Measurements from ENCODE around the gene MDM1.
A peak's percentile ranks its signal among the peaks of the same experiment; 100 is the strongest.

The MDM1 gene

DNA sequence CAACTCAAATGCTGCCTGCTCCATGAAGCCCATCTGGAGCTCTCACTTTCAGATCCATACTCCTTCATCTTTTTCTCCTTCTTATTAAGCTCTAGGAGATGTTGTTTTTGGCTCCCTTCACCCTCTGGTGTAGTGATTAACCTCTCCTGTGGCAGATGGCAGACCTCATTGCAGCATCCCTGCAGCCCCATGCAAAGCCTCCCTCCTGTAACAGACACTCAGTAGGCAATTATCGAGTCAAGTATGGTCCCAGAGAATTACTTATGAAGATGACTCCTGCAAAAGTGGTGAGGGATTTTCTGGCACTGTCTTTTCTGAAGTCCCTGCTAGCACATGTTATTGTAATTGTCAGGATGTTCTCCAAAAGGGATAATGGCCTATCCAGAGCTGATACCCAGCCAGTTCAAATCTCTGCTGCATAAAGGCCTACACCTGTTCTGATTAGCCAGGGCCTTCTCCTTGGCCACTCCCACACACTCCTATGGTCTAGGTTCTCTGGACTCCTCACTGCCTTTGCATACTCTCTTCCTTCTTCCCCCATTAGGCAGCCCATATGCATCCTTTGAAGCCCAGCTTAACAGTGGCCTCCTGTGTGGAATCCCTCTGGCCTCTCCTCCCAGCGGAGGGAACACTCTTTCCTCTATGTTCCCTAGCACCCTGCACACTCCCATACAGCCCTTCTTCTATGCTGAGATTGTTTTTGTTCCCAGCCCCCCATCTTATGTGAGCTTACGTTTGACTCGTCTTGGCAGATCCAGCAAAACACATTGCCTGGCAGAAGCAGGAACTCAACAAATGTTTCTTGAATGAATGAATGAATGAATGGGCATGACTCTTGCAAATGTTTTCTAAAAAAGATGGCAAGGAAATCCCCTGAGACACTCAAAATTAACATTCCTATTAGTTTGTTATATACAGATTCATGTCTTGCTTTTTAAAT lies 43.9 kb upstream of the MDM1 start:
- Histone ChIP-seq H3K27me3 (ENCODE audit: insufficient read depth, low read depth, severe bottlenecking) (no peaks in the 10 kb centered on the region), H3K36me3 (no peaks in the 10 kb centered on the region), H3K27ac (peak overlapping the region; percentile 22; the same call in 1 of the 2 replicates), H3K4me3 (ENCODE audit: low read depth, low read length) (no peak overlapping the region), H3K9me3 (ENCODE audit: severe bottlenecking) (no peaks in the 10 kb centered on the region)
- TF ChIP-seq, protein P1, sequence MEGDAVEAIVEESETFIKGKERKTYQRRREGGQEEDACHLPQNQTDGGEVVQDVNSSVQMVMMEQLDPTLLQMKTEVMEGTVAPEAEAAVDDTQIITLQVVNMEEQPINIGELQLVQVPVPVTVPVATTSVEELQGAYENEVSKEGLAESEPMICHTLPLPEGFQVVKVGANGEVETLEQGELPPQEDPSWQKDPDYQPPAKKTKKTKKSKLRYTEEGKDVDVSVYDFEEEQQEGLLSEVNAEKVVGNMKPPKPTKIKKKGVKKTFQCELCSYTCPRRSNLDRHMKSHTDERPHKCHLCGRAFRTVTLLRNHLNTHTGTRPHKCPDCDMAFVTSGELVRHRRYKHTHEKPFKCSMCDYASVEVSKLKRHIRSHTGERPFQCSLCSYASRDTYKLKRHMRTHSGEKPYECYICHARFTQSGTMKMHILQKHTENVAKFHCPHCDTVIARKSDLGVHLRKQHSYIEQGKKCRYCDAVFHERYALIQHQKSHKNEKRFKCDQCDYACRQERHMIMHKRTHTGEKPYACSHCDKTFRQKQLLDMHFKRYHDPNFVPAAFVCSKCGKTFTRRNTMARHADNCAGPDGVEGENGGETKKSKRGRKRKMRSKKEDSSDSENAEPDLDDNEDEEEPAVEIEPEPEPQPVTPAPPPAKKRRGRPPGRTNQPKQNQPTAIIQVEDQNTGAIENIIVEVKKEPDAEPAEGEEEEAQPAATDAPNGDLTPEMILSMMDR (IDR thresholded peaks at IDR 0.05; ENCODE audit: low read depth, low read length), result no peak
- peak; percentile 64 for DNase-seq

DNA sequence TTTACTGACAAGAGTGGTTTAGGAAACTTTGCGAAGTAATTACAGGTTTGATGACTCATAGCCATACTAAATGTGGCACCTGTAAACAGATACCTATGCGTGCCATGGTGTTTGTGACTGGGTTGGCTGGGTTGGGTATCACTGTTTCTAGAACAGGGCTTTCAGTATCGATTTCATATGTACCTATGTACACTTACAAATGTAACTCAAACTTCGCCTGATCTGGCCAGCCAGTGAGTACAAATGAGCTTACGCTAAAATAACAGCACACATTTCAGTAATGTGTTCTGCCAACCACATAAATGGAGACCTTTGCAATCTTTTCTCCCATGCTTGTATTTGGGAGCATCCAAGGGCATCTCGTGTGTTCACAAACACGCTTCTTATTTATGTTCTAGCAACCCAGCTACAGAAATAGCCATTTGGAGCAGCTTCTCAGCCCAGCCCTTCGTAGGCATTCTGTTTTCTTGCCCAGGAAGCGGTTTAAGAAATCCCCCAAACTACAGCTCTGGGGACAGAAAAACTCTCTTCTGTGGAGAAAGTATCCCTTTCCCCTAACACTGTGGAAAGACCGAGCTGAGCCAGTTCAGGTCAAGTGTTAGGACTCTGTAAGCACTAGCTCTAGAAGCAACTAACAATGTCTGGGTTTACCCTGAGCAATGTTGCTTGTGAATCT lies 42.3 kb upstream of the MDM1 start:
- H3K27ac ChIP-seq, result no peak overlapping the region
- TF ChIP-seq, protein P1 (IDR thresholded peaks at IDR 0.05; ENCODE audit: low read depth, low read length), result no peak
- no peak overlapping the region for H3K4me3 ChIP-seq (ENCODE audit: low read depth, low read length)
- no peaks in the 10 kb centered on the region for H3K36me3 ChIP-seq
- H3K9me3 ChIP-seq (ENCODE audit: severe bottlenecking), result no peaks in the 10 kb centered on the region
- H3K27me3 ChIP-seq (ENCODE audit: insufficient read depth, low read depth, severe bottlenecking), result no peaks in the 10 kb centered on the region
- DNase-seq, result no peak

DNA sequence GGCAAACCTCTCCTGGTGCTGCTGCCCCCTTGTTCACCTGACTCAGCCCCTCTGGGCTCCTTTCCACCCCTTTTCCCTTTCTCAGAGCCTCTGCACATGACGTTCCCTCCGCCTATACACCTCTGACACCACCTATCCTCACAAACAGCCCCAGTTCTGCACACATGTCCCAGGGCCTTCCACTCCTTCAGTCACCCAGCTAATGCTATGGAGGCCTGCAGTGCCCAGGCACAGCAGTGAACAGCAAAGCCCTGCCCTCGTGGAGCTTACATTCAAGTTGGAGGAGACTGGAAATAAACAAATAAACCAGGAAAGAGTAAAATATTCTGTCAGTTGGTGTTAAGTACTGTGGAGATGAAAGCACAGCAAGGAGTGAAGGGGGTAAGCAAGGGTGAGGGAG lies 38.5 kb upstream of the MDM1 start:
- Histone ChIP-seq H3K27ac (no peak overlapping the region), H3K36me3 (no peaks in the 10 kb centered on the region), H3K4me3 (ENCODE audit: low read depth, low read length) (no peak overlapping the region), H3K9me3 (ENCODE audit: severe bottlenecking) (no peaks in the 10 kb centered on the region), H3K27me3 (ENCODE audit: insufficient read depth, low read depth, severe bottlenecking) (no peaks in the 10 kb centered on the region)
- DNase-seq, result no peak
- TF ChIP-seq, protein P1 (IDR thresholded peaks at IDR 0.05; ENCODE audit: low read depth, low read length), result no peak

DNA sequence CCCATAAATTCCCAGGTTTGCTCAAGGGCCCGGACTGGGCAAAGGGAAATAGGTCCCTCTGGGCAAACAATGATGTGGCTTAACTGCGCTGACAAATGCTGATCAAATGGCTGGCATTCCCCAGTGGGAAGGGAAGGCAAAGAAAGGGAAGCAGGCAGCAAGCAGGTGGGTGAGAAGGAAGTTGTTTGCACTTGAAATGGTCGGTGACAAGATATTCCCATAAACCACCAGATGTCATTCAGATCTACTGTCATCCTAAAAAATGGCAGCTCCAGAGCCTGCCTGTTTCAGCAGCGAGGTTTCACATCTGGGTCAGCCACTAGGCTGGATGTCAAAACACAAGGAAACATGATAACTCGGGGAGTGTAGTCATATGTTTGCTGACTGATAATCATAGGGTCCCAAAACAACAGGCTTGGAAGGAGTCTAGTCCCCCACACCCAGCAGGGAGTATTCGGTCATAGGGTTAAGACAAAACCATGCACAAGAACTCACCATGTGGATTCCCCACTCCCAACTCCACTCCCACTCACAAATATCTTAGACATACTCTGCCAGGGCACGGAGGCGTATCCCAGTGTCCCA lies 37.9 kb upstream of the MDM1 start:
- no peak for DNase-seq
- no peak overlapping the region for H3K4me3 ChIP-seq (ENCODE audit: low read depth, low read length)
- no peaks in the 10 kb centered on the region for H3K36me3 ChIP-seq
- H3K27ac ChIP-seq, result no peak overlapping the region
- H3K27me3 ChIP-seq (ENCODE audit: insufficient read depth, low read depth, severe bottlenecking), result no peaks in the 10 kb centered on the region
- TF ChIP-seq, protein P1 (IDR thresholded peaks at IDR 0.05; ENCODE audit: low read depth, low read length), result no peak
- no peaks in the 10 kb centered on the region for H3K9me3 ChIP-seq (ENCODE audit: severe bottlenecking)

DNA sequence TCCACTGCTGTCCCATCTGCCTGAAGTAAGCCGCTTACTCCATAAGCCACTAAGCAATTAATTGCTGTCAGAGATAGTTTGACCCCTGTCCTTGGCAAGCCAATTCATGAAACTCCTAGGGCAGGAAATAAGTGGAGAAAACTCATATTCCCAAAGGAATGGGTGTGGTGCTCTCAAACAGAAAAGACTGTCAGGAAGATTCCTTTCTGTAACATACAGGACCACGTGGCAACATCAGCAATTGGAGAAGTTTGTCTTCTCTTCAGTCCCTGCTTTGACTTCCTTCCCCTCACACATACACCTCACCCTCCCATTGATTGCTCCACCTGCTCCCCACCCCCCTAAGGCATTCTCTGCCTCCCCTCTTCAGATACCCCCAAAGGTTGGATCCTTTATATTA lies 36.2 kb upstream of the MDM1 start:
- Histone ChIP-seq H3K27ac (no peak overlapping the region), H3K9me3 (ENCODE audit: severe bottlenecking) (no peaks in the 10 kb centered on the region), H3K27me3 (ENCODE audit: insufficient read depth, low read depth, severe bottlenecking) (no peaks in the 10 kb centered on the region), H3K4me3 (ENCODE audit: low read depth, low read length) (no peak overlapping the region), H3K36me3 (no peaks in the 10 kb centered on the region)
- TF ChIP-seq, protein P1 (IDR thresholded peaks at IDR 0.05; ENCODE audit: low read depth, low read length), result no peak
- peak; percentile 47 for DNase-seq
